IPS DF 6.9 (cell line): ENCODE data around the gene ELL.

Experiments used
- DNase-seq: peaks from one replicate; pipeline ENCODE4 v3.0.0-alpha.2; 2013; ENCODE audit warnings: low read depth, low spot score
- H3K27ac ChIP-seq: one replicate; pipeline ENCODE4 v1.5.1; 2013; ENCODE audit warnings: low read length, control low read depth
- H3K27me3 ChIP-seq: 2 replicates; pipeline ENCODE4 v1.6.1; 2013; ENCODE audit warnings: mild to moderate bottlenecking, low read length; ENCODE audit not compliant: control insufficient read depth, insufficient read depth
- H3K36me3 ChIP-seq: 2 replicates; pipeline ENCODE4 v1.6.1; 2013; ENCODE audit warnings: low read length; ENCODE audit not compliant: control insufficient read depth, insufficient read depth
- H3K4me1 ChIP-seq: 2 replicates; pipeline ENCODE4 v1.6.1; 2013; ENCODE audit warnings: low read length; ENCODE audit not compliant: control insufficient read depth, insufficient read depth
- H3K4me3 ChIP-seq: 2 replicates; pipeline ENCODE4 v1.5.1; 2013; ENCODE audit warnings: mild to moderate bottlenecking, low read length
- H3K9me3 ChIP-seq: 2 replicates; pipeline ENCODE4 v1.6.1; 2013; ENCODE audit warnings: low read length, inconsistent platforms; ENCODE audit not compliant: control insufficient read depth, insufficient read depth
- WGBS: extraction: QIAGEN DNeasy Blood & Tissue Kit; methylation state at CpG from one replicate; pipeline ENCODE4 v1.1.7; 2013; ENCODE audit warnings: mixed read lengths, missing lambda C conversion rate; ENCODE audit not compliant: insufficient read length, insufficient coverage; 5-methylcytosine and 5-hydroxymethylcytosine counted together

ELL gene

GRCh38 chr19:18439025-18439909 is 82.6 kb downstream of the ELL start:
- no peak overlapping the region for H3K27ac ChIP-seq

GRCh38 chr19:18438331-18439024 is 83.4 kb downstream of the ELL start:
- no CpG with 5 or more reads among the region's 24 CpGs for WGBS
- H3K4me1 ChIP-seq = peaks cover 10% of the 10 kb centered on the region
- no peaks in the 10 kb centered on the region for H3K9me3 ChIP-seq
- H3K4me3 ChIP-seq = peak overlapping the region; percentile 34; the same call in 1 of the 2 replicates
- H3K27ac ChIP-seq = no peak overlapping the region
- no peaks in the 10 kb centered on the region for H3K27me3 ChIP-seq
- H3K36me3 ChIP-seq = peaks cover 5% of the 10 kb centered on the region; the same call in 1 of the 2 replicates
- DNase-seq = no peak

More at GRCh38 chr19:18439025-18439909, 82.6 kb downstream of the ELL start:
- WGBS = no CpG with 5 or more reads among the region's 13 CpGs
- H3K36me3 ChIP-seq = peaks cover 5% of the 10 kb centered on the region; the same call in 1 of the 2 replicates
- no peak overlapping the region for H3K4me3 ChIP-seq
- DNase-seq = no peak
- H3K27me3 ChIP-seq = no peaks in the 10 kb centered on the region
- H3K9me3 ChIP-seq = no peaks in the 10 kb centered on the region
- H3K4me1 ChIP-seq = peaks cover 10% of the 10 kb centered on the region

GRCh38 chr19:18437491-18438330 is 84.2 kb downstream of the ELL start, which contains the start of gene ISYNA1:
Gene ISYNA1 (minus strand): TSS chr19:18438133. CDS start chr19:18437979, 154 bp downstream.
- no CpG with 5 or more reads among the region's 99 CpGs for WGBS
- no peak for DNase-seq
- no peaks in the 10 kb centered on the region for H3K27me3 ChIP-seq
- H3K9me3 ChIP-seq = no peaks in the 10 kb centered on the region
- H3K27ac ChIP-seq = no peak within 1 kb of the TSS
- peaks cover 5% of the 10 kb centered on the region; the same call in 1 of the 2 replicates for H3K36me3 ChIP-seq
- H3K4me1 ChIP-seq = peaks cover 12% of the 10 kb centered on the region
- H3K4me3 ChIP-seq = peak within 1 kb of the TSS; percentile 56; the same call in 1 of the 2 replicates

GRCh38 chr19:18436671-18437490 is 85.0 kb downstream of the ELL start:
- no peak for DNase-seq
- H3K9me3 ChIP-seq = no peaks in the 10 kb centered on the region
- whole genome bisulfite sequencing = no CpG with 5 or more reads among the region's 67 CpGs
- no peaks in the 10 kb centered on the region for H3K27me3 ChIP-seq
- H3K36me3 ChIP-seq = peaks cover 5% of the 10 kb centered on the region; the same call in 1 of the 2 replicates
- peaks cover 13% of the 10 kb centered on the region for H3K4me1 ChIP-seq
- no peak overlapping the region for H3K27ac ChIP-seq
- H3K4me3 ChIP-seq = peak overlapping the region; percentile 56; the same call in 1 of the 2 replicates

GRCh38 chr19:18435842-18436670 is 85.8 kb downstream of the ELL start:
- WGBS = no CpG with 5 or more reads among the region's 46 CpGs
- Histone ChIP-seq H3K9me3 (no peaks in the 10 kb centered on the region), H3K4me1 (peaks cover 15% of the 10 kb centered on the region), H3K4me3 (no peak overlapping the region), H3K27me3 (no peaks in the 10 kb centered on the region), H3K27ac (no peak overlapping the region), H3K36me3 (peaks cover 5% of the 10 kb centered on the region; the same call in 1 of the 2 replicates)
- no peak for DNase-seq

GRCh38 chr19:18435178-18435841 is 86.6 kb downstream of the ELL start:
- no peak overlapping the region for H3K4me3 ChIP-seq
- peaks cover 5% of the 10 kb centered on the region; the same call in 1 of the 2 replicates for H3K36me3 ChIP-seq
- H3K9me3 ChIP-seq = no peaks in the 10 kb centered on the region
- no peak overlapping the region for H3K27ac ChIP-seq
- no peaks in the 10 kb centered on the region for H3K27me3 ChIP-seq
- peaks cover 19% of the 10 kb centered on the region for H3K4me1 ChIP-seq
- WGBS = no CpG with 5 or more reads among the region's 49 CpGs
- DNase-seq = no peak

GRCh38 chr19:18434411-18435175 is 87.3 kb downstream of the ELL start:
- no peaks in the 10 kb centered on the region for H3K27me3 ChIP-seq
- WGBS = no CpG with 5 or more reads among the region's 21 CpGs

GRCh38 chr19:18433735-18434398 is 88.0 kb downstream of the ELL start:
- no CpG with 5 or more reads among the region's 60 CpGs for WGBS
- no peak for DNase-seq
- H3K4me1 ChIP-seq = peaks cover 18% of the 10 kb centered on the region

More at GRCh38 chr19:18434411-18435175, 87.3 kb downstream of the ELL start:
- DNase-seq = no peak
- peaks cover 5% of the 10 kb centered on the region; the same call in 1 of the 2 replicates for H3K36me3 ChIP-seq
- H3K27ac ChIP-seq = no peak overlapping the region
- no peaks in the 10 kb centered on the region for H3K9me3 ChIP-seq
- no peak overlapping the region; the same call in 1 of the 2 replicates for H3K4me3 ChIP-seq
- H3K4me1 ChIP-seq = peaks cover 22% of the 10 kb centered on the region

More at GRCh38 chr19:18433735-18434398, 88.0 kb downstream of the ELL start:
- Histone ChIP-seq H3K9me3 (no peaks in the 10 kb centered on the region), H3K4me3 (peak overlapping the region; percentile 21; the same call in 1 of the 2 replicates), H3K27ac (no peak overlapping the region), H3K36me3 (peaks cover 5% of the 10 kb centered on the region; the same call in 1 of the 2 replicates), H3K27me3 (no peaks in the 10 kb centered on the region)
